SKM-1 (cell line): ENCODE results near the gene AGFG1.

Experiments
- DNase-seq: peaks from one replicate; lab custom pipeline; 2025; ENCODE audit not compliant: unreplicated experiment; lab: John Stamatoyannopoulos, UW

Gene AGFG1

GRCh38 chr2:227461811-227462461 lies 10.0 kb upstream of the AGFG1 start:
- DNase-seq = no peak

GRCh38 chr2:227462462-227462951 lies 9.4 kb upstream of the AGFG1 start:
- DNase-seq = no peak

GRCh38 chr2:227462972-227463931 lies 8.7 kb upstream of the AGFG1 start:
- DNase-seq = no peak

GRCh38 chr2:227464361-227464760 lies 7.6 kb upstream of the AGFG1 start:
- no peak for DNase-seq

- no peak for DNase-seq
Measured at GRCh38 chr2:227464851-227465250, 7.1 kb upstream of the AGFG1 start.

GRCh38 chr2:227466887-227467600 lies 4.9 kb upstream of the AGFG1 start:
- no peak for DNase-seq

GRCh38 chr2:227471412-227471811 lies 544 bp upstream of the AGFG1 start:
- DNase-seq = no peak

- DNase-seq = no peak
Measured at GRCh38 chr2:227472265-227473121, 537 bp downstream of the AGFG1 start.

- no peak for DNase-seq
Measured at GRCh38 chr2:227473122-227473461, 1.1 kb downstream of the AGFG1 start.

- no peak for DNase-seq
Measured at GRCh38 chr2:227473806-227474205, 1.9 kb downstream of the AGFG1 start.

GRCh38 chr2:227474410-227474809 lies 2.5 kb downstream of the AGFG1 start:
- DNase-seq = no peak

GRCh38 chr2:227477291-227477690 lies 5.3 kb downstream of the AGFG1 start:
- no peak for DNase-seq

- no peak for DNase-seq
Measured at GRCh38 chr2:227479865-227480475, 8.0 kb downstream of the AGFG1 start.

- no peak for DNase-seq
Measured at GRCh38 chr2:227480528-227480927, 8.6 kb downstream of the AGFG1 start.

- DNase-seq = peak; percentile 12
Measured at GRCh38 chr2:227482638-227483340, 10.8 kb downstream of the AGFG1 start.

- no peak for DNase-seq
Measured at GRCh38 chr2:227485429-227485828, 13.5 kb downstream of the AGFG1 start.

GRCh38 chr2:227486688-227487087 lies 14.7 kb downstream of the AGFG1 start:
- no peak for DNase-seq

- no peak for DNase-seq
Measured at GRCh38 chr2:227488045-227488444, 16.1 kb downstream of the AGFG1 start.

GRCh38 chr2:227491386-227491785 lies 19.4 kb downstream of the AGFG1 start:
- DNase-seq = no peak

GRCh38 chr2:227493524-227493923 lies 21.6 kb downstream of the AGFG1 start:
- no peak for DNase-seq
